ENCODE data around the gene RPL23. TPM values are rescaled to one million over a fixed set of nuclear protein-coding genes. Genes with fewer than 3 reads are reported as not detected.

RPL23 gene
- total and polyA plus RNA-seq, 4 donors: 1,147 to 5,274 (median 2,061) TPM

DNA sequence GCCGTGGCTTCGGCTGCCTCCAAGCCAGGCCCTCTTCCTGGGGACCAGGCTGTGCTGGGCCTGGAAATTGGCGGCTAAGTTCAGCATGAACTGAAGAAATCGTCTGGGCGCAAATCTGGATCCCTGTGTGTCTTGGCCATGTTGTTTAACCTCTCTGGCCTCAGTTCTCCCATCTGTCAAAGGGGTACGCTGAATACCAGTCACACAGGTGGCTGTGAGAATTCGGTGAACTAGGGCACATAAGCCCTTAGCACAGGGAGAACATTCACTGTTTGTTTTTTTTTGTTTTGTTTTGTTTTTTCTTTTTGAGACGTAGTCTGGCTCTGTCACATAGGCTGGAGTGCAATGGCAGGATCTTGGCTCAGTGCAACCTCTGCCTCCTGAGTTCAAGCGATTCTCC lies 35.3 kb upstream of the RPL23 start:
- Histone ChIP-seq H3K36me3 (ENCODE audit: control insufficient read depth in 1 of 2, insufficient read depth in 2 of 2, low read length in 1 of 2) (peaks cover 0 to 9% of the 10 kb centered on the region in 2 donors), H3K27me3 (ENCODE audit: control insufficient read depth in 1 of 2, insufficient read depth in 2 of 2, low read length in 1 of 2) (no peaks in the 10 kb centered on the region), H3K27ac (ENCODE audit: low read depth in 1 of 2, low read length in 2 of 2) (no peak overlapping the region), H3K9me3 (ENCODE audit: control insufficient read depth, low read length) (no peaks in the 10 kb centered on the region), H3K4me1 (ENCODE audit: control insufficient read depth in 1 of 2, insufficient read depth in 2 of 2, low read length in 2 of 2) (no peaks in the 10 kb centered on the region), H3K4me3 (ENCODE audit: low read length in 2 of 2) (no peak overlapping the region)
- WGBS, 2 donors: 54 to 63% methylated on average over 9 of the region's 9 CpGs
- no peak for ATAC-seq (ENCODE audit: low FRiP score)
- no peak for DNase-seq
- intact Hi-C loops (cut with DNase I): no loop called here

DNA sequence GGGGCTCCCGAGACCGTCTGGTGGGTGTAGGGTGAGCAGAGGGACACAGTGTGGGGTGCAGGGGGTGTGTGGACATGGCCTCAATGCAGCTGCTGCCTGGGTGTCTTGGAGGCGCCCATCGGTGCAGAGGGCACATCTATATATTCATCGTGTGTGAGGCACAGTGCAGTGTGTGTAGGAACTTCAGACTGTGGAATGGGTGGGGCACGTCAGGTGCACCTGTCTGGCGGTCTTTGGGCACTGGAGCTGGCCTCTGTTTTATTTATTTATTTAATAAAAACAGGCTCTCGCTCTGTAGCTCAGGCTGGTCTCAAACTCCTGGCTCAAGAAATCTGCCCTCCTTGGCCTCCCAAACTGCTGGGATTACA lies 33.1 kb upstream of the RPL23 start:
- H3K36me3 ChIP-seq (ENCODE audit: control insufficient read depth in 1 of 2, insufficient read depth in 2 of 2, low read length in 1 of 2): peaks cover 0 to 6% of the 10 kb centered on the region in 2 donors
- intact Hi-C loops (cut with DNase I): no loop called here
- 40 to 51% methylated on average over 8 of the region's 8 CpGs for WGBS, 2 donors
- H3K9me3 ChIP-seq (ENCODE audit: control insufficient read depth, low read length): no peaks in the 10 kb centered on the region
- no peak overlapping the region for H3K4me3 ChIP-seq (ENCODE audit: low read length in 2 of 2)
- H3K4me1 ChIP-seq (ENCODE audit: control insufficient read depth in 1 of 2, insufficient read depth in 2 of 2, low read length in 2 of 2): peaks cover 2 to 5% of the 10 kb centered on the region in 2 donors
- DNase-seq (no peak), ATAC-seq (ENCODE audit: low FRiP score) (no peak)
- H3K27me3 ChIP-seq (ENCODE audit: control insufficient read depth in 1 of 2, insufficient read depth in 2 of 2, low read length in 1 of 2): no peaks in the 10 kb centered on the region
- no peak overlapping the region for H3K27ac ChIP-seq (ENCODE audit: low read depth in 1 of 2, low read length in 2 of 2)

DNA sequence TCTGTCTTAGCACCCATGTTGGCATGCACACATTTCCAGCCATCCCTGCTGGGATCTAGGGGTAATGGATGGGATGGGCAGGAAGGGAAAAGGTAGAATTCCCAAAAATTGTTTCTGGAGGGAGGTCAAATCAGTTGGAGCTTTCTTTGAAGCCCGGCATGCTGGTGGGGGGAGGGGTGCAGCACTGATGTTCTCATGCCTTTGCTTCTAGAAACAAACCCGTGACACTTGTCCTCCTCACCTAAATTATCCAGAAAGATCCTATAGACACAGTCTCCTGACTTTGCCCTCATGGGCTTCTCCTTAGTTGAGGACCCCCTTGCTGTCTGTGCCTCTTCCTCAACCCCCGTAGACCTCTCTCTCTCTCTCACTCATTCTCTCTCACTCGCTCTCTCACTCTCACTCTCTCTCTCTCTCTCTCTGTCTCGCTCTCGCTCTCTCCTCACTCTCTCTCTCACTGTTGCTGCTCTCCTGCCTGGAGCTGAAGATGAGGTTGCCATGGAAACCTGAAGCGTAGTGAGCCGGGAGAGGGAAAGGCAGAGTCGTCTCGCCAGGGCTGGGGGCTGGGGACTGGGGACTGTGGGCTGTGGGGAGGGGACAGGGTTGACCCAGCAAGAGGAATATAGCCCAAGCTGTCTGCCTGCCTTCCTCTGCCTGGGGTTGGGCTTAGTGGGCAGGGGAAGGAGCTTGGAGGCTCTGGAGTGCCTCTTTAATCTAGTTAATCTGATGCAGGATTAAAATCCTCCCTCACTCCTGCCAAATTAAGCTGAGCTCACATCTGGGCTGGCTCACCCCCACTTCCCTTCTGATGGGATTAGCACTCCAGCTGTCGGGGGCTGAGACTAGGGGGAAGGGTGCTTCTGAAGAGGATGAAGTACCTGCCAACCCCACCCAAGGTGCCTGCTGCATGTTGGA lies 32.5 kb upstream of the RPL23 start:
- no peak for ATAC-seq (ENCODE audit: low FRiP score)
- intact Hi-C loops (cut with DNase I): no loop called here
- Histone ChIP-seq H3K4me1 (ENCODE audit: control insufficient read depth in 1 of 2, insufficient read depth in 2 of 2, low read length in 2 of 2) (peaks cover 2 to 5% of the 10 kb centered on the region in 2 donors), H3K27me3 (ENCODE audit: control insufficient read depth in 1 of 2, insufficient read depth in 2 of 2, low read length in 1 of 2) (no peaks in the 10 kb centered on the region), H3K9me3 (ENCODE audit: control insufficient read depth, low read length) (no peaks in the 10 kb centered on the region), H3K27ac (ENCODE audit: low read depth in 1 of 2, low read length in 2 of 2) (no peak overlapping the region), H3K4me3 (ENCODE audit: low read length in 2 of 2) (no peak overlapping the region), H3K36me3 (ENCODE audit: control insufficient read depth in 1 of 2, insufficient read depth in 2 of 2, low read length in 1 of 2) (peaks cover 0 to 2% of the 10 kb centered on the region in 2 donors)
- DNase-seq: no peak
- WGBS, 2 donors: 11 to 12% methylated on average over 11 of the region's 11 CpGs

DNA sequence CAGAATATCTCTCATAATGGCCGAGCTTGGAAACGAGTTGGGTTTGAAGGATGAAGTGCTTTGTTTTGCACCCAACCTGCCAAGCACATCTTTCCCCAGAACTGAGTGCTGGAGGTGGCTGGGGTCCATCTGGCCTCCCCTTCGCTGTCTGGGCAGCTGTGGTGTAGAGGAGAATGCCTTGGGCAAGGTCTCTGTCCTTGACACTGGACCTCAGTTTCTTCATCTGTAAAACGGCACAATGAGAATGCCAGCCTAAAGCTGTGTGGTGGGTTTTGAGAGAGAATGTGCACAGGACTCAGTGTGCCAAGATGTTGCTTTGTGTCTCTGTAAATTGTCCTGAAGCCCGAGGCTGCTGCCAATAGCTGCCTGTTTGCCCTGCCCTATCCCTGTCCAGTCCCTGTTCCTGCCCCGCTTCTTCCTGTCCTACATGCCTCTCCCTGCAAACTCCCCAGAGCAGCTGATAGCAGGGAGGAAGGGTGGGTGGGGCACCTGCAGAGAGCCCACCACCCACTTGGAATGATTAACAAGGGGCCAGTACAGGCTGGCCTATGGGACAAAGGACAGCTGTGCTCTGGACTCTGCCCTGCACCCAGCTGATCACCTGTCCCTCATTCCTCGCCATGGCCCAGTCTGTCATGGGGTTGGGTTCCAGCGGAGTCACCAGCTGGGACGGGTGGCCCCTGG lies 31.7 kb upstream of the RPL23 start:
- WGBS, 2 donors: 32 to 41% methylated on average over 9 of the region's 9 CpGs
- Histone ChIP-seq H3K27ac (ENCODE audit: low read depth in 1 of 2, low read length in 2 of 2) (no peak overlapping the region), H3K27me3 (ENCODE audit: control insufficient read depth in 1 of 2, insufficient read depth in 2 of 2, low read length in 1 of 2) (no peaks in the 10 kb centered on the region), H3K36me3 (ENCODE audit: control insufficient read depth in 1 of 2, insufficient read depth in 2 of 2, low read length in 1 of 2) (peaks cover 0 to 2% of the 10 kb centered on the region in 2 donors), H3K9me3 (ENCODE audit: control insufficient read depth, low read length) (no peaks in the 10 kb centered on the region), H3K4me3 (ENCODE audit: low read length in 2 of 2) (no peak overlapping the region), H3K4me1 (ENCODE audit: control insufficient read depth in 1 of 2, insufficient read depth in 2 of 2, low read length in 2 of 2) (peaks cover 2 to 8% of the 10 kb centered on the region in 2 donors)
- ATAC-seq (ENCODE audit: low FRiP score) (no peak), DNase-seq (no peak)
- intact Hi-C loops (cut with DNase I): no loop called here

DNA sequence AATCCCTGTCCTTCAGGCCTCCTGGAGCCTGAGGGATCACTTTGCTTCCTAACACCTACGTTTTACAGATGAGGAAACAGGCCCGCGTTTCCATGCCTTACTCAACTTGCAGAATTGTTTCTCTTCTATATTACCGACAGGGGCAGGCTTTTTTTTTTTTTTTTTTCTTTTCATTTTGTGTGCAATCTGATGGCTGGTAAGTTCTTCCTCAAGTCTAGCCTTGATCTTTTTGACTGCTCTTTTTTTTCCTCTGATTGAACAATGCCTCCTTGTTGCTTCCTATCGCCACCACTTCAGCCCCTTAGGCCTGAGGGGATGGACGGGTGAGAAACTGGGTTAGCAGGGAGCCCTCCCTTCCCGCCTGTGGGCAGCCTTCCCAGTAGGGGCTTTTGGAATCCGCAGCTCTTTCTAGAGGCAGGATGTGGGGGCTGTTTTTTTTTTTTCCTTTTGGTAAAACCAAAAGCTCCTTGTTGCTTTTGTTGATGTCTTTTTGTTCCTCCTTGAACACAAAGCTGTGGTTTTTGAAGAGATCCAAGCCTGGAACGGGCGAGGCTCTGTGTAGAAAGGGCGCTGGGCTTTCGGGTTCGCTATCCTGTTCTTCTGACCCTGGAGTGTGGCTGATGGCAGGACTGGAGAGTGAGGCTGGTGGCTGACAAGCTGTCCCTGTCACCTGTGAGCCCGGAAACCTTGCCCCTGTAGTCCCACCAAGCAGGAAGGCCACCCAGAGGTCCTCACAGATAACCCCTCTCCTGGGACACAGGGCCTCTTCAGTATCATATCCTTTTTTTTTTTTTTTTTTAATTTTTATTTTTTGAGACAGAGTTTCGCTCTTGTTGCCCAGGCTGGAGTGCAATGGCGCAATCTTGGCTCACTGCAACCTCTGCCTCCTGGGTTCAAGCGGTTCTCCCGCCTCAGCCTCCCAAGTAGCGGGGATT lies 30.3 kb upstream of the RPL23 start:
- Histone ChIP-seq H3K4me1 (ENCODE audit: control insufficient read depth in 1 of 2, insufficient read depth in 2 of 2, low read length in 2 of 2) (peaks cover 2 to 8% of the 10 kb centered on the region in 2 donors), H3K27ac (ENCODE audit: low read depth in 1 of 2, low read length in 2 of 2) (no peak overlapping the region), H3K4me3 (ENCODE audit: low read length in 2 of 2) (no peak overlapping the region), H3K36me3 (ENCODE audit: control insufficient read depth in 1 of 2, insufficient read depth in 2 of 2, low read length in 1 of 2) (no peaks in the 10 kb centered on the region), H3K9me3 (ENCODE audit: control insufficient read depth, low read length) (no peaks in the 10 kb centered on the region), H3K27me3 (ENCODE audit: control insufficient read depth in 1 of 2, insufficient read depth in 2 of 2, low read length in 1 of 2) (no peaks in the 10 kb centered on the region)
- ATAC-seq (ENCODE audit: low FRiP score): no peak
- 49 to 53% methylated on average over 18 to 19 of the region's 19 CpGs for WGBS, 2 donors
- DNase-seq: no peak
- intact Hi-C loops (cut with DNase I): no loop called here

DNA sequence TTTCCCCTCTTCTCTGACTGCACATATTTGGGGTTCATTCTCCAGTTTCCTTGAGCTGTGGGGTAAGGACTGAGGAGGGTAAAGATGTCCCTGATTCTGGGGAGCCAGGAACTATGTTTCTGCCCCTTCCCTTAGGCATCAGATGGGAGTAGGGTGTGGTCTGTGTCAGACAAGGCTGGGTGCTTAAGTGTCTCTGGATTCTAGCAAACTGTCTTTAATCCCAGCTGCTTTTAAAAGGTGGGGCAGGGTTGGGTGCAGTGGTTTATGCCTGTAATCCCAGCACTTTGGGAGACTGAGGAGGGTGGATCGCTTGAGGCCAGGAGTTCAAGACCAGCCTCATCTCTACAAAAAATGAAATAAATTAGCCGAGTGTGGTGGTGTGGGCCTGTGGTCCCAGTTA lies 29.3 kb upstream of the RPL23 start:
- no peak overlapping the region for H3K4me3 ChIP-seq (ENCODE audit: low read length in 2 of 2)
- peaks cover 2 to 8% of the 10 kb centered on the region in 2 donors for H3K4me1 ChIP-seq (ENCODE audit: control insufficient read depth in 1 of 2, insufficient read depth in 2 of 2, low read length in 2 of 2)
- intact Hi-C loops (cut with DNase I): no loop called here
- no peaks in the 10 kb centered on the region for H3K9me3 ChIP-seq (ENCODE audit: control insufficient read depth, low read length)
- H3K36me3 ChIP-seq (ENCODE audit: control insufficient read depth in 1 of 2, insufficient read depth in 2 of 2, low read length in 1 of 2): peaks cover 0 to 2% of the 10 kb centered on the region in 2 donors
- 90% methylated on average over 2 of the region's 2 CpGs for WGBS, 2 donors
- H3K27ac ChIP-seq (ENCODE audit: low read depth in 1 of 2, low read length in 2 of 2): peak overlapping the region in 1 of 2 donors; percentile 13
- ATAC-seq (ENCODE audit: low FRiP score) (no peak), DNase-seq (no peak)
- no peaks in the 10 kb centered on the region for H3K27me3 ChIP-seq (ENCODE audit: control insufficient read depth in 1 of 2, insufficient read depth in 2 of 2, low read length in 1 of 2)

DNA sequence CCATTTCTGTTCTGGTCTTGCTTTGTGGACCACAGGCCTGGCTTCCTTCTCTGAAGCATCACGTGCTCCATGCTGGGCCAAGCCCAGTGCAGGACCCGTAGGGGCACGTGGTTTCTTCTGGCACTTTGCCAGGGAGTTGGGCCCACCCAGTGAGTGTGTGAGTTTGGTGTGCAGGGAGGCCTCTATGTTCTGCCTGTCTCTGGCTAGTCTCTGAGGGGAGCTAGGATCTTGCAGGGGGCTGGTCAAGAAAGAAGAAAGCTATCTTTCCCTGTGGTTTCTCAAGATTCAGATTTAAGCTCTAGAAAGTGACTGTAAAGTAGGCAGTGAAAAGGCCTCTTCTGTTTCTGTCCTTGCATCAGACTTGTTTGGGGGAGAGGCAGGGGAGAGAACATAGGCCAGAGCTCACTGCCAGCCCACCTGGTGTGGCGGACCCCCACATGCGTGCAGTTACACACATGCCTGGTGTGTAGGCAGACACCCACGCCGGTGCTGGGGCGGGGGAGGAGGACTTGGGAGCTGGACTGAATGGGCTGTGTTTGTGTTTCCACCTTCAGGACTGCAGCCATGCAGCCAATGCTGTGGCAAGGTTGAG lies 28.2 kb upstream of the RPL23 start:
- no peak overlapping the region for H3K4me3 ChIP-seq (ENCODE audit: low read length in 2 of 2)

More for the DNA sequence above, 28.2 kb upstream of the RPL23 start:
- H3K36me3 ChIP-seq (ENCODE audit: control insufficient read depth in 1 of 2, insufficient read depth in 2 of 2, low read length in 1 of 2): peaks cover 0 to 2% of the 10 kb centered on the region in 2 donors
- no peaks in the 10 kb centered on the region for H3K9me3 ChIP-seq (ENCODE audit: control insufficient read depth, low read length)
- H3K4me1 ChIP-seq (ENCODE audit: control insufficient read depth in 1 of 2, insufficient read depth in 2 of 2, low read length in 2 of 2): peaks cover 2 to 8% of the 10 kb centered on the region in 2 donors
- intact Hi-C loops (cut with DNase I): no loop called here
- DNase-seq (peak; percentile 80 to 86), ATAC-seq (ENCODE audit: low FRiP score) (peak; percentile 49)
- H3K27me3 ChIP-seq (ENCODE audit: control insufficient read depth in 1 of 2, insufficient read depth in 2 of 2, low read length in 1 of 2): no peaks in the 10 kb centered on the region
- H3K27ac ChIP-seq (ENCODE audit: low read depth in 1 of 2, low read length in 2 of 2): peak overlapping the region in 1 of 2 donors; percentile 31
- 7 to 8% methylated on average over 8 of the region's 8 CpGs for WGBS, 2 donors
